ENCODE results near the gene NOL9.

Gene NOL9

DNA sequence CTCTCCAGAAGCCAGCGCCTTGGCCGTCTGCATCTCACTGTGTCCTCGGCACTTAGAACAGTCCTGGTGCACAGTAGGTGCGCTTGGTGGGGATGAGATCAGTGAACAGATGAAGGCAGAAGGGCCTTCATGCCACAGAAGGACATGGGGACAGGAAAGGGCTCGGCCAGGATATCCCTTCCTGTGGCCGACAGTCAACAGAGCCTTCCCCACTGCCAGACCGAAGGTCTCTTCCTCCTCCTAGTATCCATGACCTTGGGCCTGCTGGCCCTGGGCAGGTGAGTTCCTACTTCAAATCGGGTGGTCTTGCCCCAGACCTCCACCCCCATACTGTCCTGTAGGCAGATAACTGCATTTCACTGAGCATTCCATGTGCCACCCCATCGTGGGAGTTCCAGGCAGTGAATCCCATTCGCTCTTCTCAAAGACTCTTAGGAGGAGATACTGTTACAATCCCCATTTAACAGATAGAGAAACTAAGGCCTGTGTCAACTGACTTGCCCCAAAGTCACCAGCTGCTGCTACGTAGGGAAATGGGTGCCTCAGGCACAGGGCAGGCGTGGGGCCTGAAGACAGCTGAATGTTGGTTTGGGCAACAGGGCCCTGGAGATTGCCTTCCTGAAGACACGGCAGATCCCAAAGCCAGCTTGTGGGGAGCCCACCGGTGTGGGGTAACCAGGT, 66.4 kb downstream of the NOL9 start:
- H3K9me3 Mint-ChIP-seq = no peaks in the 10 kb centered on the region
- DNase-seq (ENCODE audit: low spot score in 2 of 2) = no peak
- no peak for ATAC-seq
- H3K27ac Mint-ChIP-seq = no peak overlapping the region
- H3K4me3 Mint-ChIP-seq = no peak overlapping the region
- peaks cover 26% of the 10 kb centered on the region for H3K4me1 Mint-ChIP-seq
- H3K36me3 Mint-ChIP-seq = no peaks in the 10 kb centered on the region

GRCh38 chr1:6486433-6487011, 67.8 kb downstream of the NOL9 start:
- DNase-seq (ENCODE audit: low spot score in 2 of 2) = peak; percentile 78 to 90
- H3K27ac Mint-ChIP-seq = no peak overlapping the region
- H3K4me3 Mint-ChIP-seq = peak overlapping the region; percentile 55
- H3K36me3 Mint-ChIP-seq = no peaks in the 10 kb centered on the region
- H3K9me3 Mint-ChIP-seq = no peaks in the 10 kb centered on the region
- H3K4me1 Mint-ChIP-seq = peaks cover 21% of the 10 kb centered on the region
- peak; percentile 79 for ATAC-seq

DNA sequence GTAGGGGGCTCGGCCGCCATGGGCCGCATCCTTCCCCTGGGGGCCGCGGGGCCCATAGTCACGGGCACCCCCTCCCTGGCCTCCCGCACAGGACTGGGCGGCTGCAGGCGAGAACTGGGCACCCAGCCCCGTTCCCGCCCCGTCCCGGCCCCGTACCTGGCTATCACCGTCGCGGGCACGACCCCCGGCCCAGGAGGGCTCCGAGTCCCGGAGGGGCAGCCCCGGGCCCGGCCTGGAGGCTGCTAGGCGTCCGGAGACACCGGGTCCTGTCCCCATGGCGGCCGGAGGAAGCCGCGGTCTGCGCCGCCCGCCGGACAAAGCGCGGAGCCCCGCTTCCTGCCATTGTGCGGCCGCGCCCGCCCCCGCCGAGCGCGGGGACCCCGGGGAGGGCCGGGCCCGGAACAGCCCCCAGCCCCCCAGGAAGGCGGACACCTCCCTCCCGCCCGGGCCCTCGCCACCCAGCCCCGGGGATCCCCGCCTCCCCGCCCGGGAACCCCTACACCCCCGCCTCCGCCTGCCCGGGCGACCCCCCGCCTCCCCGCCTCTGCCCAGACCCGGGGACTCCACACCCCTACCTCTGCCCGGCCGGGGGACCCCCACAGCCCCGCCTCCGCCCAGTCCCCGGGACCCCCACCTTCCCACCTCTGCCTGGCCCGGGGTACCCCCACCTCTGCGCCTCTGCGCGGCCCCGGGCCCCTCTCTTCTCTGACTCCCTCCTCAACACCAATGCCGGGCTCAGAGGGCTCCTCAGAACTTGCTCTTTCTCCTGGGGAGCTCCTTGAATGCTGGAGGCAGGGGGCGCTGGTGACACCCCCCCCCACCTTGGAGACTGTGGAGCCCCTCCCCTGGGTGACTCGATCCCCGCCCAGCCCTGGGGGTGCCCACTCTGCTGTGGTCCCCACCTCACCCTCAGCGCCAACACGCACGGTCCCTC, 68.9 kb downstream of the NOL9 start:
- Mint-ChIP-seq H3K36me3 (no peaks in the 10 kb centered on the region), H3K9me3 (no peaks in the 10 kb centered on the region), H3K27ac (no peak overlapping the region), H3K4me3 (peak overlapping the region; percentile 55), H3K4me1 (peaks cover 15% of the 10 kb centered on the region)
- ATAC-seq (no peak), DNase-seq (ENCODE audit: low spot score in 2 of 2) (no peak)

DNA sequence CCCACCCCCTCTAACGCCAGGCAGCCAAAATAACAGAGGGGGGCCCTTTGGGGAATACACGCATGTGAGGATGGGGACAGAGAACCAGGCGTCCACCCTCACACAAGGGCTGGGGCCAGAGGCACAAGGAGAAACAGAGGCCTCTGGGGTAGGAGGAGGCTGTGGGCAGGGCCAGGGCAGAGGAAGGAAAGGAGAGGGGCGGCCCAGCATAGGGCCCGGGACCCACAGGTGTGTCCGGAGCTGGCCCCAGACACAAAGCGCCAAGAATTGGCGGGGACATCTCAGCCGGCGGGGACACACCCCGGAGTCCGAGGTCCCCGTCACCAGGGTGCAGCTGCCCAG, 69.5 kb downstream of the NOL9 start:
- Mint-ChIP-seq H3K36me3 (no peaks in the 10 kb centered on the region), H3K27ac (no peak overlapping the region), H3K4me3 (no peak overlapping the region), H3K4me1 (peaks cover 11% of the 10 kb centered on the region), H3K9me3 (no peaks in the 10 kb centered on the region)
- no peak for DNase-seq (ENCODE audit: low spot score in 2 of 2)
- ATAC-seq = no peak

DNA sequence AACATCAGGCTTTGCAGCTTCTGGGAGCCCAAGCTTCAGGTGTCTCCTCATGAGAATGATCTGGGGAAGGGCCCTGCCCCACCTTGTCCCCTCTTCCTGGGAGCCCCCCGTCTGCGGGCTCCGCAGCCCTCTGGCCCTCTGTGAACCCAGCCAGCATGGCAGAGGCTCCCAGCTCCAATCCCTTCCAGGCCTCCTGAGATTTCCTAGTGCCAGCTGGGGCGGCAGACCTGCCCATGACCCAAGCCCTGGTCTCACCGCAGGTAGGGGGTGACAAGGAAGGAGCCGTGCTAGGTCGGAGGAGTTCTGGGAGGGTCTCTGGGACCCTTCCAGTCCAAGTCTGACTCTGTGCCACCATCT, 70.6 kb downstream of the NOL9 start:
- no peak overlapping the region for H3K4me3 Mint-ChIP-seq
- H3K9me3 Mint-ChIP-seq = no peaks in the 10 kb centered on the region
- ATAC-seq = no peak
- peaks cover 11% of the 10 kb centered on the region for H3K4me1 Mint-ChIP-seq
- no peaks in the 10 kb centered on the region for H3K36me3 Mint-ChIP-seq
- DNase-seq (ENCODE audit: low spot score in 2 of 2) = no peak
- no peak overlapping the region for H3K27ac Mint-ChIP-seq

DNA sequence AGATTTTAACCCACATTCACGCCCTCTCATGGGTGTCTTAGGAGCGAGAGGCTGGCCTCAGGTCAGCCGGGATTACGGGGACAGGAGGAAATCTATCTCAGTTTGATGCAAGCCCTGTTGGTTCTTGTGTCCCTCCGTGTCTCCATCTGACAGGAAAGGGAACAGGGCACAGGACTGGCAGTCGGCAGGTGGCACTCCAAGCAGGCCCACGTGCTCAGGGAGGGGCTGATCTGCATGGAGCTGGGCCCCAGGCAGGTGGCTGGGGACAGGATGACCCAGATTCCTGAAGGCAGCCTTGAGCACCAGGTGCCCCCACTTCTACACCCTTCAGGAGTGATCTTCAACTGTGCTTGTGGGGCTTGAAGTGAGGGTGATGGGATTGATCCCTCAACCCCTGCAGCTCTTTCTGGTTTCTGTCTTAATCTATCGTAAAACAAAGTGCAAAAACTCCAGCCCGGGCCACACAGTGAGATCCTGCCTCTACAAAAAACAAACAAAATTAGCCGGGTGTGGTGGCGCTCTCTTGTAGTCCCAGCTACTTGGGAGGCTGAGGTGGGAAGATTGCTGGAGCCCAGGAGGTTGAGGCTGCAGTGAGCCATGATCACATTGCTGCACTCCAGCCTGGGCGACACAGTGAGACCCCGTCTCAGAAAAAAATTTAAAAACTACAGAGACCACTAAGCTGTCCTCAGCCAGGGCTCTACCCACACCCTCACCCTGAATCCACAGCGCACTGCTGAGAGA, 71.1 kb downstream of the NOL9 start:
- Mint-ChIP-seq H3K9me3 (no peaks in the 10 kb centered on the region), H3K36me3 (no peaks in the 10 kb centered on the region), H3K4me1 (peaks cover 11% of the 10 kb centered on the region), H3K27ac (no peak overlapping the region), H3K4me3 (no peak overlapping the region)
- ATAC-seq = no peak
- no peak for DNase-seq (ENCODE audit: low spot score in 2 of 2)

DNA sequence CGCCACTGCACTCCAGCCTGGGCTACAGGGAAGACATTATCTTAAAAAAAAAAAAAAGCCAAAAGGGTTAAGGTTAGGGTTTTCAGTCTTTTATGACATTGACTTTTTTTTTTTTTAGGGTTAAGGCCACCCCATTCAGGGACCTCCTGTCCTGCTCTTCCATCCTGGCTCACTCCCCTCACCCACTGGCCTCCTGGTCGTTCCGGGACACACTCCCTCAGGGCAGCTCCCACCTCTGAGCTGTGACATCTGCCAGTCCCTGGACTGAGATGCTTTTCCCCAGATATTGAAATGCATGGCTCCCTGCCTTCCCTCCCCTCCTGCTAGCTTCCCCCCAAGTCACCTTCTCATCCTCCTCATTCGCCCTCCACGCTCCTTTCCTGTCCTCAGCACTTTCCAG, 72.5 kb downstream of the NOL9 start:
- H3K27ac Mint-ChIP-seq = no peak overlapping the region
- H3K9me3 Mint-ChIP-seq = no peaks in the 10 kb centered on the region
- no peak for ATAC-seq
- H3K4me3 Mint-ChIP-seq = no peak overlapping the region
- no peak for DNase-seq (ENCODE audit: low spot score in 2 of 2)
- H3K4me1 Mint-ChIP-seq = peaks cover 11% of the 10 kb centered on the region
- no peaks in the 10 kb centered on the region for H3K36me3 Mint-ChIP-seq

GRCh38 chr1:6477039-6477820, 77.1 kb downstream of the NOL9 start:
- DNase-seq (ENCODE audit: low spot score in 2 of 2) (no peak), ATAC-seq (no peak)
- Mint-ChIP-seq H3K4me3 (no peak overlapping the region), H3K27ac (no peak overlapping the region), H3K9me3 (no peaks in the 10 kb centered on the region), H3K36me3 (no peaks in the 10 kb centered on the region), H3K4me1 (peaks cover 10% of the 10 kb centered on the region)

DNA sequence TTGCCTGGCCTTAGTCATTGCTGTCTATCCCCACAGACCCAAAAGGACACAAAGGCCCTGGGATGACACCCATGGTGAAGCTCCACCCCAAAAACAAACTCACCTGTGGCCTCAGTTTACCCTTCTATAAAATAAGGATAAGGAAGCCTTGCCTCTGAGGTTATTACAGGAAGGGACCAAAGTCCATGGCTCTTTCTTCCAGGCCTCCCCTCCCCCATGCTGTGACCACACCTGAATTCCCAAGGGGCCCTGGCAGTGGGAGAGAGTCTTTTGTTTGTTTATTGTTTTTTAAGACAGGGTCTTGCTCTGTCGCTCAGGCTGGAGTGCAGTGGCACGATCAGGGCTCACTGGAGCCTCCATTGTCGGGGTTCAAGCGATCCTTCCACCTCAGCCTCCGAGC, 77.8 kb downstream of the NOL9 start:
- Mint-ChIP-seq H3K4me1 (peaks cover 10% of the 10 kb centered on the region), H3K36me3 (no peaks in the 10 kb centered on the region), H3K27ac (no peak overlapping the region), H3K4me3 (no peak overlapping the region), H3K9me3 (no peaks in the 10 kb centered on the region)
- DNase-seq (ENCODE audit: low spot score in 2 of 2) (no peak), ATAC-seq (no peak)

DNA sequence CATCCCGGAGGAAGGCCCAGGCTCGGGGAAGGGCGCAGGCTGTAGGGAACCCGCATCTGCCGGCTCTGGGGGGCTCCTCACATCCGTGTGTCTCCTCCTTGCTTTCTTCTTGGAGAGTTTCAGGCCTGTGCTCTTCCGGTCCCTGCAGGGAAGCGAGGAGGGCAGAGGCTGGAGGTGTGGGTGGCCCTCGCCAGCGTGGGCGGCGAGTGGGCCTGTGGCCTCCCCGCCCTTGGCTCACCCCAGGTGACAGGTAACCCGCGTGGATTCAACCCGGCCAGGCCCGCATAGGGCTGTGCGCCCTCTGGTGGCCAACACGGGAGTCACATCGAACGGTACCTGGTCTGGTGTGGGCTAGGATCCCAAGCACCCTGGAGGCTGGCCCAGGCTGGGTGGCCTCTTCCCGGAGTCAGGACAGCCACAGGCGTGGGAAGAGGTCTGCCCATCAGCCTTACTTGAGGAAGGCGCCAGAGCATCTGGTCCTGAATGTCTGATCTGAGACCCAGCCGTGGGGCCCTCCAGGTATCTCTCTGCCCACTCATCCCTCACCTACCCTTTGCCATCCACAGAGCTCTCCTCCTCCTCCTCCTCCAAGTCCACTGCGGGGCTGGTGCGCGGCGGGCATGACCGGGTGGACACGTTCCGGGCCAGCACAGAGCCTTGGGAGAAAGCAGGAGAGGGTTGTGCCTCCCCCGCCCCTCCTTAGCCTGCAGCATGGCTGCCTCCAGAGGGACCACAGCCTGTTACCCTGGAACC, 78.8 kb downstream of the NOL9 start:
- Mint-ChIP-seq H3K9me3 (no peaks in the 10 kb centered on the region), H3K27ac (peak overlapping the region; percentile 67), H3K4me3 (no peak overlapping the region), H3K36me3 (no peaks in the 10 kb centered on the region), H3K4me1 (peaks cover 10% of the 10 kb centered on the region)
- ATAC-seq = peak; percentile 79
- peak; percentile 77 to 87 for DNase-seq (ENCODE audit: low spot score in 2 of 2)

- DNase-seq (ENCODE audit: low spot score in 2 of 2) (no peak), ATAC-seq (no peak)
- no peak overlapping the region for H3K27ac Mint-ChIP-seq
- H3K36me3 Mint-ChIP-seq = no peaks in the 10 kb centered on the region
- H3K4me3 Mint-ChIP-seq = no peak overlapping the region
- no peaks in the 10 kb centered on the region for H3K9me3 Mint-ChIP-seq
- peaks cover 10% of the 10 kb centered on the region for H3K4me1 Mint-ChIP-seq
Observed at GRCh38 chr1:6474815-6475282, 79.5 kb downstream of the NOL9 start.

DNA sequence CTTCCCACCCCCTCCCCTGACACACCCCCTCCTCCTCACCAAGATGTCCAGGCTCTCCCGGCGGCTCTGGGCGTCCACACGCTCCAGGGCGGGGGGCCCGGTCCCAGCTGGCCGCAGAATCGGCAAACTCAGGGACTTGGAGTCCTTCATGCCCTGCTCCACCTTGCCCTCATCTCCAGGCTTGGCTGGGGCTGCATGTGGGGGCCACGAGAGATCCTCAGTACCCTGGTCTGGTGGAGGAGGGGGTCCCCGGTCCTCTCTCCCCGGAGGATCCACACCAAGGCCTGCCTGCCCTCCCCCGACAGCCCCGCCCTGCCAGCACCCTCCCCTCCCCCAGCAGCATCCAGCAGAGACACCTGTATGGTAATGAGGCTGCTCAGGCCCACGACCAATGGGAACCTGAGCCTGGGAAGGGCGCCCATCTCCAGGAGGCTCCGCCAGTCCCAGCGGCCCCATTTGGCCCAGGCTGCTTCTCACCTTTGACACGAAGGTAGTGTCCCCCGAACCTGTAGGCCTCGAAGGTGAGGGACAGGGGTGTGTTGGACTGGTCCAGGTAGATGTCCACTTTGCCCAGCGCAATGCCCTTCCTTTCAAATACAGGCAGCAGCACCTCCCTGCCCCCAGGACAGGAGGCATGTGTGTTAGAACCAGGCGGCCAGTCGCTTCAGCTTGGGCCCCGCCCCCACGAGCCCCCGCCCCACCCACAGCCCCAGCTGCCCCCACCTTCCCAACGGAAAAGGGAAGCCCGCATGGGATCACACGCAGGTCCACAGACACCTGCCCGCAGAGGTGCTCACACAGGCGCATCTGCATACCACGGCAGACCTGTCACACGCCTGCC, 80.1 kb downstream of the NOL9 start:
- Mint-ChIP-seq H3K9me3 (no peaks in the 10 kb centered on the region), H3K36me3 (no peaks in the 10 kb centered on the region), H3K4me3 (no peak overlapping the region), H3K27ac (no peak overlapping the region), H3K4me1 (peaks cover 10% of the 10 kb centered on the region)
- no peak for ATAC-seq
- DNase-seq (ENCODE audit: low spot score in 2 of 2) = no peak

GRCh38 chr1:6473156-6473555, 81.2 kb downstream of the NOL9 start:
- Mint-ChIP-seq H3K4me1 (peaks cover 10% of the 10 kb centered on the region), H3K27ac (no peak overlapping the region), H3K4me3 (no peak overlapping the region), H3K36me3 (no peaks in the 10 kb centered on the region), H3K9me3 (no peaks in the 10 kb centered on the region)
- ATAC-seq (no peak), DNase-seq (ENCODE audit: low spot score in 2 of 2) (no peak)
